Lower leg skin (tissue), 4 donors: ENCODE data around the gene ATP9A. TPM values are rescaled to one million over a fixed set of nuclear protein-coding genes. Genes with fewer than 3 reads are reported as not detected.
"Not testable (repeated sequence)": the region's sequence is repeated elsewhere in the genome, so short reads cannot be mapped to it uniquely, and the experiment has no call there.

Source experiments
- DNase-seq, 2 donors: peaks; one replicate each; pipeline ENCODE4 v3.0.0-alpha.2; 2019; ENCODE audit warnings: low spot score in 2 of 2
- H3K4me3 ChIP-seq: fragments of 200-600 bp; sonication (generic); 2 replicates; pipeline ENCODE4 v1.5.1; 2017; ENCODE audit warnings: mild to moderate bottlenecking, low read depth; ENCODE audit not compliant: poor library complexity, severe bottlenecking
- POLR2A ChIP-seq, 2 donors: fragments of 450-650 bp; IDR thresholded peaks; one replicate each; pipeline ENCODE4 v1.6.1; 2016 to 2017; ENCODE audit warnings: antibody characterized with exemption in 2 of 2, mild to moderate bottlenecking in 1 of 2, moderate library complexity in 1 of 2
- WGBS, 2 donors: methylation state at CpG; one replicate each; pipeline ENCODE4 v1.1.5; 2018; 5-methylcytosine and 5-hydroxymethylcytosine counted together
- intact Hi-C: fragments of 100-400 bp; cut with DNase I; formaldehyde crosslinking; loops from one replicate; pipeline ENCODE4 v1.15.0; 2023; ENCODE audit warnings: low total_unique reads
- total RNA-seq, 4 donors: library from RNA; depleted of rRNA; stranded (reverse); fragments of >200 nt; gene quantifications; one replicate each; pipeline ENCODE4 v1.1.0, GENCODE V29; 2016
- TF ChIP-seq, protein P1 (sequence below), 3 donors: fragments of 450-650 bp; IDR thresholded peaks; one replicate each; pipeline ENCODE4 v1.5.1; 2016; ENCODE audit warnings: antibody characterized with exemption in 3 of 3, mild to moderate bottlenecking in 3 of 3, moderate library complexity in 2 of 3

The ATP9A gene, protein sequence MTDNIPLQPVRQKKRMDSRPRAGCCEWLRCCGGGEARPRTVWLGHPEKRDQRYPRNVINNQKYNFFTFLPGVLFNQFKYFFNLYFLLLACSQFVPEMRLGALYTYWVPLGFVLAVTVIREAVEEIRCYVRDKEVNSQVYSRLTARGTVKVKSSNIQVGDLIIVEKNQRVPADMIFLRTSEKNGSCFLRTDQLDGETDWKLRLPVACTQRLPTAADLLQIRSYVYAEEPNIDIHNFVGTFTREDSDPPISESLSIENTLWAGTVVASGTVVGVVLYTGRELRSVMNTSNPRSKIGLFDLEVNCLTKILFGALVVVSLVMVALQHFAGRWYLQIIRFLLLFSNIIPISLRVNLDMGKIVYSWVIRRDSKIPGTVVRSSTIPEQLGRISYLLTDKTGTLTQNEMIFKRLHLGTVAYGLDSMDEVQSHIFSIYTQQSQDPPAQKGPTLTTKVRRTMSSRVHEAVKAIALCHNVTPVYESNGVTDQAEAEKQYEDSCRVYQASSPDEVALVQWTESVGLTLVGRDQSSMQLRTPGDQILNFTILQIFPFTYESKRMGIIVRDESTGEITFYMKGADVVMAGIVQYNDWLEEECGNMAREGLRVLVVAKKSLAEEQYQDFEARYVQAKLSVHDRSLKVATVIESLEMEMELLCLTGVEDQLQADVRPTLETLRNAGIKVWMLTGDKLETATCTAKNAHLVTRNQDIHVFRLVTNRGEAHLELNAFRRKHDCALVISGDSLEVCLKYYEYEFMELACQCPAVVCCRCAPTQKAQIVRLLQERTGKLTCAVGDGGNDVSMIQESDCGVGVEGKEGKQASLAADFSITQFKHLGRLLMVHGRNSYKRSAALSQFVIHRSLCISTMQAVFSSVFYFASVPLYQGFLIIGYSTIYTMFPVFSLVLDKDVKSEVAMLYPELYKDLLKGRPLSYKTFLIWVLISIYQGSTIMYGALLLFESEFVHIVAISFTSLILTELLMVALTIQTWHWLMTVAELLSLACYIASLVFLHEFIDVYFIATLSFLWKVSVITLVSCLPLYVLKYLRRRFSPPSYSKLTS
- 10 to 100 TPM; 14.1 to 23.6 (median 16.1) TPM for total RNA-seq

DNA sequence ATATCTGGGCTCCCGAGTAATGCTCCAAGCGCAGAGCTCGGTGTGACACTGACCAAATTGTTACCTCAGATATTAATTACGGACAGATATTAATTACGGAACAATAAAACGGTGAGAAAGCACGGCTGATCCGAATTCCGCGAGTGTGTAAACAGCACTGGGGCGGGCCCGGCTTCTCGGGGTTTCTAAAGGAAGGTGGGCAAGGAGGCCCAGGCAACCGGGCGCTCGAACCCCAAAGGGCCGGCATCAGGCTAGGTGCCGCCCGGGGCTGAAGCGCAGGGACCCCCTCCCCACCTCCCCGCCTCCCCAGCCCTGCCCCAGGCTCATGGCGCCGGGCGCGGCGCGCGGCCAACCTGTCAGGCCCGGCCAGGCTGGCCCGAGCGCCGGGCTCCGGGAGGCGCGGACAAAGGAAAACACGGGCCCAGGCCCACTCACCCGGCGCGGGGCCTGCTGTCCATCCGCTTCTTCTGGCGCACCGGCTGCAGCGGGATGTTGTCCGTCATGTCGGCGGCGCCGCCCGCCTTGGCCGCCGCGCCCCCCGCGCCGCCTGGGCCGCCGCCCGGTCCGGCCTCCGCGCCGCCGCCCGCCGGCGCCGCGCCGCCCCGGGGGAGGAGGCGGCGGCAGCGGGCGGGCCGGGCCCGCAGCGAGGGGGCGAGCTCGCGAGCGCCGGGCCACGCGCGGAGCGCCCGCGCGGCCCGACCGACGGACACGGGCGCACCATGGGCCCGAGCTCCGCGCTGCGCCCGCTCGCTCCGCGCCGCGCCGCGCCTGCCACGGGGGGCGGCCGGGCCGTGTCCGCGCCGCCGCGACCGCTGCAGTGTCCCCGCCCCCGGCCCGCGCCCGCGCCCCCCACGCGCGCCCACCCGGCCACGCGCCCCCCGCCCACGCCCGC is at the start of gene ATP9A:
Gene ATP9A (minus strand): TSS at position 524 of the 892 bp plus-strand sequence. CDS start 21 bp downstream, at position 503.
- peak in 1 of 2 donors; percentile 86 for DNase-seq
- TF ChIP-seq, protein P1, sequence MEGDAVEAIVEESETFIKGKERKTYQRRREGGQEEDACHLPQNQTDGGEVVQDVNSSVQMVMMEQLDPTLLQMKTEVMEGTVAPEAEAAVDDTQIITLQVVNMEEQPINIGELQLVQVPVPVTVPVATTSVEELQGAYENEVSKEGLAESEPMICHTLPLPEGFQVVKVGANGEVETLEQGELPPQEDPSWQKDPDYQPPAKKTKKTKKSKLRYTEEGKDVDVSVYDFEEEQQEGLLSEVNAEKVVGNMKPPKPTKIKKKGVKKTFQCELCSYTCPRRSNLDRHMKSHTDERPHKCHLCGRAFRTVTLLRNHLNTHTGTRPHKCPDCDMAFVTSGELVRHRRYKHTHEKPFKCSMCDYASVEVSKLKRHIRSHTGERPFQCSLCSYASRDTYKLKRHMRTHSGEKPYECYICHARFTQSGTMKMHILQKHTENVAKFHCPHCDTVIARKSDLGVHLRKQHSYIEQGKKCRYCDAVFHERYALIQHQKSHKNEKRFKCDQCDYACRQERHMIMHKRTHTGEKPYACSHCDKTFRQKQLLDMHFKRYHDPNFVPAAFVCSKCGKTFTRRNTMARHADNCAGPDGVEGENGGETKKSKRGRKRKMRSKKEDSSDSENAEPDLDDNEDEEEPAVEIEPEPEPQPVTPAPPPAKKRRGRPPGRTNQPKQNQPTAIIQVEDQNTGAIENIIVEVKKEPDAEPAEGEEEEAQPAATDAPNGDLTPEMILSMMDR (IDR thresholded peaks at IDR 0.05), result no peak
- no peak for TF ChIP-seq POLR2A (IDR thresholded peaks at IDR 0.05)
- 1% methylated on average over 32 of the region's 131 CpGs for WGBS, 2 donors
- H3K4me3 ChIP-seq, result peak within 1 kb of the TSS; percentile 62
- intact Hi-C loops, result no loop called here

DNA sequence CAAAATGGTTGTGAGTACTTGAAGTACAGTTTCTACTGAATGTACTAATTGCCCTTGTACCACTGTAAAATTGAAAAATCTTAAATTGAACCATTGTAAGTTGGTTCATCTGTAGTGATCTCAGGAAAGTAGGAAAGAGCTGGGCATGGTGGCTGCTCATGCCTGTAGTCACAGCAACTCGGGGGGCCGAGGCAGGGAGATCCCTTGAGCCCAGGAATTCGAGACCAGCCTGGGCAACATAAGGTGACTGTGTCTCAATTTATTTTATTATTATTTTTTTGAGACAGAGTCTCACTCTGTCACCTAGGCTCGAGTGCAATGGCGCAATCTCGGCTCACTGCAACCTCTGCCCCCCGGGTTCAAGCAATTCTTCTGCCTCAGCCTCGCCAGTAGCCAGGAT is 48.7 kb upstream of the ATP9A start:
- WGBS, 2 donors, result 89 to 92% methylated on average over 8 of the region's 8 CpGs

DNA sequence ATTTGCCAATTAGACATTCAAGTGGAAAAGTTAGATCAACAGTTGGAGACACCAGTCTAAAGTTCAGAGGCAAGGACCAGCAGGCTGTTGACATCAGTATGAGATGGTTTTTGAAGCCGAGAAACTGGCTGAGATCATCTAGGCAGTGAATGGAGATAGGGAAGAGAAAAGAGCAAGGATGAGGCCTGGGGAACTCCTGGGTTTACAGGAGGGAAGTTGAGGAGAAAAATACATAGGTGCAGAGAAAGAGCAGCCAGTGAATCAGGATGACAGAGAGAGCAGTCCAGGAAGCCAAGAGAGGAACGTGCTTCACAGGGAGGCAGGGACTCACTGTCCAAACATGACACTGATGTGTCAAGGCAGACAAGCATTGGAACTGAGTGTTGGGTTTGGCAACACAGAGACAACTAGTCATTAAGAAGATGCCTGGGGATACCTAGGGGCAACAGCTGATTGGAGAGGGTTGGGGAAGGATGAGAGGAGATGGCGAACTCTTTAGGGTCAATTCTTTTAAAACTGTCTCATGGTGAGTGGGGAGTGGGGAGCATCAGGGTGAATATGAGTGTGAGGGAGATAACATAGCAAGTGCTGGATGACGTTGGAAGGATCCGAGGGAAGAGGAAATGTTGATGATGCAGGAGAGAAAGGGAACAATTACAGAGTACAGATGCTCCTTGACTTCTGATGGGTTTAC is 47.3 kb upstream of the ATP9A start:
- TF ChIP-seq, protein P1 (IDR thresholded peaks at IDR 0.05), result no peak
- TF ChIP-seq POLR2A (IDR thresholded peaks at IDR 0.05), result no peak
- intact Hi-C loops, result no loop called here
- no peak overlapping the region for H3K4me3 ChIP-seq
- WGBS, 2 donors, result 55 to 73% methylated on average over 5 of the region's 5 CpGs
- DNase-seq, result no peak

More for the DNA sequence above, 48.7 kb upstream of the ATP9A start:
- DNase-seq, H3K4me3 ChIP-seq, intact Hi-C loops: not testable (repeated sequence)

DNA sequence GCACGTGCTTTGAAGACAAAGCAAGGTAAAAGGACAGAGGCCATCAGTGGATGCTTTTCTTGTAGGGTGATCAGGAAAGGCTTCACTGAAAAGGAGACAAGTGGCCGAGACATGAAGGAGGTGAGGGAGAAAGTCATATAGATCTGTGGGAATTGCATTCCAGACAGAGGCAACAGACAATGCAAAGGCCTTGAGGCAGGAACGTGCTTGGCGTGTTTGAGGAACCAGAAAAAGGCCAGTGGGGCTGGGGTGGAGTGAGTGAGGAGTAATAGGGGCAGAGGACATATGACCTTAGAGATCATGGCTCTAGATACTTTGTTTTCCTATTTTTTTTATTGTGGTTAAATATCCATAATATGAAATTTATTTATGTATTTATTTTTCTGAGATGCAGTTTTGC is 44.7 kb upstream of the ATP9A start:
- intact Hi-C loops, result no loop called here

DNA sequence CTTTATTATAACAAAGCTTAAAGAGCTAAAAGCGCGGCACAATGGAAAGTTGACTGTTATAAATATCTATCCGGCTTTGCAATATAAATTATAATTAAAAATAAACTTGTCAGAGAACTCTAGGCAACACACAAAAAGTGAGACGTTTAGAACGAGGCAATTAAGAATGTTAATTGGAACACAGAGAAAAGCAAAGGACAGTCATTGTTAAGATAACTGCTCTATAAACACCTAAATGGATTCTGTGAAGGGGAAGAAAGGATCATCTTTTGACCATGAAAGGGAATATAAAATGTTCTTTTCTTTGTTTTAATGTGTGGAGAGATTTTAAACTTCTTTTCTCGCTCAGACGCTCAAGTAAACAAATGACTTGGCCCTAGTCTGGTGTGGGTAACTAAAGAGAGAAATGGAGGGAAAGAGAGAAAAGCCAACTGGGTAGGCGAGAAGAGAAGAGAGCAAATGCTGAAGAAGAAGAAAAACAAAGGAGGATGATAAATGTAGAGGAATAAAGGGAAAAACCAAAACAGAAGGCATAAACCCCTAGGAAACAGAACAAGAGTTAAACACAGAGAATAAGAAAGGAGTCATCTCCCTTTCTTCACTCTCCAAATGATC is 43.4 kb upstream of the ATP9A start:
- TF ChIP-seq POLR2A (IDR thresholded peaks at IDR 0.05), result no peak
- TF ChIP-seq, protein P1 (IDR thresholded peaks at IDR 0.05), result no peak
- no peak for DNase-seq
- WGBS, 2 donors, result 73 to 77% methylated on average over 8 of the region's 8 CpGs
- intact Hi-C loops, result no loop called here
- no peak overlapping the region for H3K4me3 ChIP-seq

More for the DNA sequence above, 44.7 kb upstream of the ATP9A start:
- H3K4me3 ChIP-seq, result no peak overlapping the region
- 81 to 85% methylated on average over 4 of the region's 4 CpGs for WGBS, 2 donors
- no peak for TF ChIP-seq POLR2A (IDR thresholded peaks at IDR 0.05)
- TF ChIP-seq, protein P1 (IDR thresholded peaks at IDR 0.05), result no peak
- no peak for DNase-seq
